Lower lobe of right lung (tissue), 2 donors: Measurements from ENCODE around the gene ADAD2. TPM values are rescaled to one million over a fixed set of nuclear protein-coding genes. Genes with fewer than 3 reads are reported as not detected.
A peak's percentile ranks its signal among the peaks of the same experiment; 100 is the strongest.

Source experiments
- ATAC-seq, 2 donors: fragments of 200-7000 bp; cut with Tn5 transposase; one replicate each; pipeline ENCODE4 v1.9.1; 2020 to 2022; ENCODE audit warnings: mild to moderate bottlenecking in 2 of 2, moderate library complexity in 2 of 2
- DNase-seq: peaks from one replicate; pipeline ENCODE4 v3.0.0-alpha.2; 2020
- H3K27ac ChIP-seq: fragments of 200-600 bp; one replicate; pipeline ENCODE4 v1.8.0; 2022
- H3K27me3 ChIP-seq: fragments of 200-600 bp; one replicate; pipeline ENCODE4 v1.8.0; 2022; ENCODE audit warnings: low read depth
- H3K36me3 ChIP-seq: fragments of 200-600 bp; one replicate; pipeline ENCODE4 v1.8.0; 2022; ENCODE audit warnings: mild to moderate bottlenecking
- H3K4me1 ChIP-seq: fragments of 200-600 bp; one replicate; pipeline ENCODE4 v1.8.0; 2022
- H3K4me3 ChIP-seq: fragments of 200-600 bp; one replicate; pipeline ENCODE4 v1.8.0; 2022; ENCODE audit warnings: mild to moderate bottlenecking
- H3K9me3 ChIP-seq: fragments of 200-600 bp; one replicate; pipeline ENCODE4 v1.8.0; 2022
- intact Hi-C: fragments of 100-400 bp; cut with DNase I; formaldehyde crosslinking; loops from one replicate; pipeline ENCODE4 v1.11.0; 2022
- total RNA-seq: library from RNA; stranded (reverse); fragmentation: NEBNext Ultra II Directional; extraction: Animal tissue kit (Norgen Biotek cat#: 25700); gene quantifications from one replicate; pipeline ENCODE4 v1.2.1, GENCODE V29; 2021
- TF ChIP-seq, protein P1 (sequence below): fragments of 200-600 bp; IDR thresholded peaks from one replicate; pipeline ENCODE4 v1.8.0; 2022; ENCODE audit warnings: antibody characterized with exemption, mild to moderate bottlenecking
- donor health status: DM: no; HTN: yes; CAD: no; lungs with severe emphysema.

Gene ADAD2
- total RNA-seq, 1 donor from 2014 or later = not detected

DNA sequence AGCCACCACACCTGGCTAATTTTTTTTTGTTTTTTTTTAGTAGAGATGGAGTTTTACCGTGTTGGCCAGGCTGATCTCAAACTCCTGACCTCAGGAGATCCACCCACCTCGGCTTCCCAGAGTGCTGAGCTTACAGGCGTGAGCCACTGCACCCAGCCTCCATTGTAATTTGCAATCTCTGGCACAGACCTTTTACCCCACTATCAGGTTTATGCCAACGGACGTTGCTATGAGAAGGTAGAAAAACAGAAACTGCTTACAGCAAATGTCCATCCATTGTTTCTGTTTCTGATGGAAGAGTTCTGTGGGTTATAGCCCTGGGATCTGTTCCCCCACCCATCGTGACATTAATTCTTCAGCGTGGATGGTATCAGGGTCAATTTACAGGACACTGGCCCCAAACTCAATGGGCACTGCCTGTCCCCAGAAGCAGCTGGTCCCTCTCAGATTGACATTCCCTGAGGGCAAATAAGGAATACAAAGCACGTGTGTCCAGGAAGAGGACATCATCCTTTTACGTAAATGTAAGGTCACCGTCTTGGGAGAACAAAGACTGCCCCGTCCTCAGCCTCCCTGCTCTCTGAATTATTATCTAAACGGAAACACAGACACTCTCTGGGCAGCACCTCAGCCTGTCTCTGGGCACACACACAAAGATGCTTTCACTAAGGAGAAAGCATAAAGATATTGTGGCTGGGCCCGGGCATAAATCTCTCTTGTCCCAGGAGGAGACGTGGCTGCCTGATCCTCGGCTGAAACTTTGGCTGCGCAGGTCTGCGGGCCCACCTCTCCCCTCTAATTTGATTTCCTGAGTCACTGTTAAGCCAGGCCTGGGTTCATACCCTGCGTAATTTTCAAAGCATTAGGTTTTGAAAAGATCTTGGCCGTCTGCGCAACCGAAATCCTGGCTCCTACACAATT lies 43.6 kb downstream of the ADAD2 start:
- intact Hi-C loops = no loop called here
- no peak overlapping the region for H3K27ac ChIP-seq
- TF ChIP-seq, protein P1, sequence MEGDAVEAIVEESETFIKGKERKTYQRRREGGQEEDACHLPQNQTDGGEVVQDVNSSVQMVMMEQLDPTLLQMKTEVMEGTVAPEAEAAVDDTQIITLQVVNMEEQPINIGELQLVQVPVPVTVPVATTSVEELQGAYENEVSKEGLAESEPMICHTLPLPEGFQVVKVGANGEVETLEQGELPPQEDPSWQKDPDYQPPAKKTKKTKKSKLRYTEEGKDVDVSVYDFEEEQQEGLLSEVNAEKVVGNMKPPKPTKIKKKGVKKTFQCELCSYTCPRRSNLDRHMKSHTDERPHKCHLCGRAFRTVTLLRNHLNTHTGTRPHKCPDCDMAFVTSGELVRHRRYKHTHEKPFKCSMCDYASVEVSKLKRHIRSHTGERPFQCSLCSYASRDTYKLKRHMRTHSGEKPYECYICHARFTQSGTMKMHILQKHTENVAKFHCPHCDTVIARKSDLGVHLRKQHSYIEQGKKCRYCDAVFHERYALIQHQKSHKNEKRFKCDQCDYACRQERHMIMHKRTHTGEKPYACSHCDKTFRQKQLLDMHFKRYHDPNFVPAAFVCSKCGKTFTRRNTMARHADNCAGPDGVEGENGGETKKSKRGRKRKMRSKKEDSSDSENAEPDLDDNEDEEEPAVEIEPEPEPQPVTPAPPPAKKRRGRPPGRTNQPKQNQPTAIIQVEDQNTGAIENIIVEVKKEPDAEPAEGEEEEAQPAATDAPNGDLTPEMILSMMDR = no peak
- H3K27me3 ChIP-seq = no peaks in the 10 kb centered on the region
- H3K4me1 ChIP-seq = peaks cover 7% of the 10 kb centered on the region
- ATAC-seq (no peak), DNase-seq (no peak)
- H3K9me3 ChIP-seq = no peaks in the 10 kb centered on the region
- no peaks in the 10 kb centered on the region for H3K36me3 ChIP-seq
- H3K4me3 ChIP-seq = no peak overlapping the region

DNA sequence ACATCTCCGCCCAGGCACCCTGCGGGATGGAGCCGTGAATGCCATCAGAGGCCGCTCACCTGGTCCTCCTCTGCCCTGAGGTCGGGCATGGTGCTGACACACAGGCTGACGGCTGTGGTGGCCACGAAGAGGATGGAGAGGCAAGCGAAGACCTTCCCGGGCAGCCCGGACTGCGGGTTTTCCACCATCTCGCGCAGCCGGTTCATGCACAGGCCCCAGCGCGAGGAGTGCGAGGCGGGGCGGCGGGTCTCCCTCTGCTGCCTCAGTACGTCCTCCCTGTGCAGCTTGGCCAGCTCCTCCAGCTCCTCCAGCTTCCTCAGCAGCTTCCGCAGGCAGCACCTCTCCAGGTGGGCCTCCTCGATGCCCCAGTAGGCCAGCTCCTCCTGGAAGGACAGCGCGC lies 45.7 kb downstream of the ADAD2 start:
- Histone ChIP-seq H3K9me3 (no peaks in the 10 kb centered on the region), H3K27me3 (peaks cover 5% of the 10 kb centered on the region), H3K4me3 (no peak overlapping the region), H3K36me3 (no peaks in the 10 kb centered on the region), H3K4me1 (peaks cover 7% of the 10 kb centered on the region), H3K27ac (no peak overlapping the region)
- intact Hi-C loops = no loop called here
- ATAC-seq (no peak), DNase-seq (no peak)
- TF ChIP-seq, protein P1 = no peak

DNA sequence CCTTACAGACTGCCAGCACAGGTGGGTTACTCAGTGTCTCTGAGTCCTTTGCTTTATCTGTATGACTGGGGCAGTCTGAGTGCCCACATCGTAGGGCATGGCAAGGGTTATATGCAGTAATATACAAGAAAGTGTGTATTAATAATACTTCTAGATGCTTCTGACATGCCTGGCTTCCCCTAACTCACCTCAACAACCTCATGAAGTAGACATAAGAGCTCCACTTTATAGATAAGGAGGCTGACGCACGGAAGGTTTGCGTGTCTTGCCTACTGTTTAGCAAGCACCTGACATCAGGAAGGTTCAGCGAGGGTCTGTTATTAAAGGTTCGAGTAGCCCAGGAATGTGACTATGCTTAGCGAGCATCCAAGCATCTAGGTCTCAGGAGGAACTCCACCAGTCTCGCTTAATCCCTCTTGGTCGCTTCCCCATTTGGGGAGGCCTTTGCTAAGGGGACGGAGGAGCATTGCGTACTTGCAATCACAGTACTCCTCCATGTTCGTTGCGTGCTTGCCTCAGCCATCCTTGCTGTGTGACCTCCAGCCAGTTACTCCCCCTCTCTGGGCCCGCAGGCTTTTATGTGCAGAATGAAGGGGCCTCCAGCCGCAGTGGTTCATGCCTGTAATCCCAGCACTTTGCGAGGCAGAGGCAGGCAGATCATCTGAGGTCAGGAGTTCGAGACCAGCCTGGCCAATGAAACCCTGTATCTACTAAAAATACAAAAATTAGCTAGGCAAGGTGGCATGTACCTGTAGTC lies 47.2 kb downstream of the ADAD2 start:
- peaks cover 5% of the 10 kb centered on the region for H3K27me3 ChIP-seq
- no peaks in the 10 kb centered on the region for H3K9me3 ChIP-seq
- TF ChIP-seq, protein P1 = no peak
- ATAC-seq = peak; percentile 81 to 94
- no peak overlapping the region for H3K27ac ChIP-seq
- H3K4me1 ChIP-seq = peaks cover 7% of the 10 kb centered on the region
- no peak for DNase-seq
- H3K4me3 ChIP-seq = no peak overlapping the region
- intact Hi-C loops = no loop called here
- no peaks in the 10 kb centered on the region for H3K36me3 ChIP-seq

DNA sequence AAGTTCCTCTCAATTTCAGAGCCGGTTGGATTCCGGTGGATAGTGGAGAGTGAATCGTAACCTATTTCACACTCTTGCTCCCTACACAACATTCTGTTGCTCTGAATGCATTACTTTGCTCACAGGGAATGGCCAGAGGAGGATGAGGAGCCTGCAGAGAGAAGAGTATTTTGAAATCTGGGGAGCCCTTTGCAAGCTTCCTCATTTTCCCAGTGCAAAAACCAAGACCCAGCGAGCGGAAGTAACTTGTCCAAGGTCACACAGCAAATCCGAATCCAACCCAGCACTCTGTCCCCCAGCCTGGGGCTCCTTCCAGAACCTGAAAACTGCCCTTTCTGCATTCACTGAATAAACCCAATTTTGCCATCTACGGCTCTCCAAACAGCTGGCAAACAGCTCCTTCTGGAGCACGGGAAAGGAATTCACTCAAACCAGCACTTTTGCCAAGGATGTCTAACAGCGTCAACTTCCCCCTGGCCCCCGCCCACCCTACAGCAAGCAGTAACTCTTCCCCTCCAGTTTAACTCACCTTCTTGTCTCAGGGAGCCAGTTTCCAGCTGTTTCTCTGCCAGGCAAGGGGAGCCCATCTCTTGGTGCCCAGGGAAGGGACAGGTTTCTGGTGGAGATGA lies 48.3 kb downstream of the ADAD2 start:
- no peak overlapping the region for H3K4me3 ChIP-seq
- TF ChIP-seq, protein P1 = no peak
- no peak for DNase-seq
- peaks cover 5% of the 10 kb centered on the region for H3K27me3 ChIP-seq
- H3K27ac ChIP-seq = no peak overlapping the region
- H3K4me1 ChIP-seq = peaks cover 7% of the 10 kb centered on the region
- no peaks in the 10 kb centered on the region for H3K9me3 ChIP-seq
- H3K36me3 ChIP-seq = no peaks in the 10 kb centered on the region
- intact Hi-C loops = no loop called here
- ATAC-seq = no peak

DNA sequence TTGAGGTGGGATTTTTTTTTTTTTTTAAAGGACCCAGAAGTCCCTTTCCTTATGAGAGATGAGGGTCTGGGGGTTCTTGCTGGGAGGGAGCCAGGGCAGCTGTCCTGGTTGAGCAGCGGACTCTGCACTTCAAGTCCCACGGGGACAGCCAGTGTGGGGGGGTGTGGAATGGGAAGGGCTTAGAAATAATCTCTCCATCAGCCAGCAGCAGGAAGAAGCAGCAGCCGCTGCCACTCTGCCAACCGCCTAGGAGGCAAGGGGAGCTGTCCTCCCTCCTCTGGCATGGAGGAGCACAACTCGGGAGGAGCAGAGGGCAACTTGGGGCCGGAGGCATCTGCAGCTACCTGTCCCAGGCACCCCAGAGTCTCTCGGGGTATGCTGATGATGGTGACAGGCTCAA lies 49.0 kb downstream of the ADAD2 start, which contains the start of gene KCNG4:
TSS of gene KCNG4 (minus strand) at position 104 of the 400 bp plus-strand sequence. CDS start 2,527 bp downstream, outside the sequence.
- Histone ChIP-seq H3K27me3 (peaks cover 5% of the 10 kb centered on the region), H3K4me3 (no peak within 1 kb of the TSS), H3K4me1 (peaks cover 7% of the 10 kb centered on the region), H3K36me3 (no peaks in the 10 kb centered on the region), H3K27ac (no peak within 1 kb of the TSS), H3K9me3 (no peaks in the 10 kb centered on the region)
- ATAC-seq (no peak), DNase-seq (no peak)
- intact Hi-C loops = no loop called here
- TF ChIP-seq, protein P1 = no peak
